ENCODE data around the gene ARL10. TPM values are rescaled to one million over a fixed set of nuclear protein-coding genes. Genes with fewer than 3 reads are reported as not detected.

ARL10 gene
- total RNA-seq, 2 donors from 2014 or later, result 10.2 to 11.4 TPM

DNA sequence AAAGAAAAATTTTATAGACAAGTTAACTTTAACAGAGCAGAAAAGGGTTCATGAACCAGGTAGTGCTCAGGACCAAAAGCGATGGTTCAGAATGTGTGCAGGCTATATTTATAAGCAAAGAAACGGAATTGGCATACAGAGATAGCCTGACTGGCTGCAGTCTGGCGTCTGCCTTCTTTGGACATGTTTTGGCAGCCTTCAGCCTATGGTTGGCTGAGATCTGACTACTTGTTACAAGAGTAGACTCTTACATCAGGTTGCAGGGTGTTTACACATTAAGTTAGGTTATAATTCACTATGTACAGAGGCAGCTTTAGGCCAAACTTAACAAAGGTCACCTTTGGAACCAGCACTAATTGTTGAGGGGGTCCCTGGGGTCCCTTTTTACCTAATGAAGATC lies 16.1 kb downstream of the ARL10 start:
- no peak overlapping the region for H3K9ac ChIP-seq (ENCODE audit: extremely low read depth, low read length, poor library complexity, severe bottlenecking)
- no peak overlapping the region for H3K27ac ChIP-seq (ENCODE audit: low read depth, low read length)
- H3K27ac Mint-ChIP-seq, result no peak overlapping the region
- H3K36me3 Mint-ChIP-seq (ENCODE audit: low read depth), result peaks cover 52% of the 10 kb centered on the region
- H3K4me3 Mint-ChIP-seq, result no peak overlapping the region
- no peaks in the 10 kb centered on the region for H3K9me3 Mint-ChIP-seq
- no peaks in the 10 kb centered on the region for H3K27me3 Mint-ChIP-seq (ENCODE audit: insufficient read depth)
- peaks cover 48% of the 10 kb centered on the region for H3K36me3 ChIP-seq (ENCODE audit: control insufficient read depth, insufficient read depth, low read length)
- no peaks in the 10 kb centered on the region for H3K4me1 ChIP-seq (ENCODE audit: control insufficient read depth, insufficient read depth, low read length)
- DNase-seq, result no peak
- H3K4me1 Mint-ChIP-seq, result no peaks in the 10 kb centered on the region
- no peaks in the 10 kb centered on the region for H3K27me3 ChIP-seq (ENCODE audit: control insufficient read depth, insufficient read depth, low read length, poor library complexity, severe bottlenecking)
- 89% methylated on average over 3 of the region's 3 CpGs for WGBS, 2 experiments (ENCODE audit: insufficient coverage in 1 of 2, insufficient read length in 1 of 2)
- H3K4me3 ChIP-seq (ENCODE audit: low read length), result no peak overlapping the region
- TF ChIP-seq, protein P1, sequence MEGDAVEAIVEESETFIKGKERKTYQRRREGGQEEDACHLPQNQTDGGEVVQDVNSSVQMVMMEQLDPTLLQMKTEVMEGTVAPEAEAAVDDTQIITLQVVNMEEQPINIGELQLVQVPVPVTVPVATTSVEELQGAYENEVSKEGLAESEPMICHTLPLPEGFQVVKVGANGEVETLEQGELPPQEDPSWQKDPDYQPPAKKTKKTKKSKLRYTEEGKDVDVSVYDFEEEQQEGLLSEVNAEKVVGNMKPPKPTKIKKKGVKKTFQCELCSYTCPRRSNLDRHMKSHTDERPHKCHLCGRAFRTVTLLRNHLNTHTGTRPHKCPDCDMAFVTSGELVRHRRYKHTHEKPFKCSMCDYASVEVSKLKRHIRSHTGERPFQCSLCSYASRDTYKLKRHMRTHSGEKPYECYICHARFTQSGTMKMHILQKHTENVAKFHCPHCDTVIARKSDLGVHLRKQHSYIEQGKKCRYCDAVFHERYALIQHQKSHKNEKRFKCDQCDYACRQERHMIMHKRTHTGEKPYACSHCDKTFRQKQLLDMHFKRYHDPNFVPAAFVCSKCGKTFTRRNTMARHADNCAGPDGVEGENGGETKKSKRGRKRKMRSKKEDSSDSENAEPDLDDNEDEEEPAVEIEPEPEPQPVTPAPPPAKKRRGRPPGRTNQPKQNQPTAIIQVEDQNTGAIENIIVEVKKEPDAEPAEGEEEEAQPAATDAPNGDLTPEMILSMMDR (conservative IDR thresholded peaks at IDR 0.05), result no peak
- no peaks in the 10 kb centered on the region for H3K9me3 ChIP-seq (ENCODE audit: control insufficient read depth, low read length)

DNA sequence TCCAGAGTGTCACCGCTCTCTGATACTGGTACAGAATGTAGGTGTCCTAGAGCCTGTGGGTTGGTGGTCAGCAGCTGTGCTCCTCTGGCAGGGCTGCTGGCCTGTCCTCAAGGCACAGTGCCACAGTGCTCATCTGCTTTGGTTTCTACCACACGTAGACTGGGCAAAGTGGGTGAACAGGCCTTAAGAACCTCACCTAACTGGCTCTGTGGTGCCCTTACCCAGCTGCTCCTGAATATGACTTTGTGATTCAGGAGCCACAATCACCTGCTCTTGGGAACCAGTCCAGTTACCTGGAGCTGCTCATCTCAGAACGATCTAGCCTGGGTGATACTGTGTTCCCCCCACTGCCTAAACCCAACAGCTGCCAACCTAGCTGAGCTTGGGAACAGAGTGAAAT lies 16.7 kb downstream of the ARL10 start:
- Histone ChIP-seq H3K36me3 (ENCODE audit: control insufficient read depth, insufficient read depth, low read length) (peaks cover 52% of the 10 kb centered on the region), H3K9me3 (ENCODE audit: control insufficient read depth, low read length) (no peaks in the 10 kb centered on the region), H3K4me1 (ENCODE audit: control insufficient read depth, insufficient read depth, low read length) (no peaks in the 10 kb centered on the region), H3K4me3 (ENCODE audit: low read length) (no peak overlapping the region), H3K27me3 (ENCODE audit: control insufficient read depth, insufficient read depth, low read length, poor library complexity, severe bottlenecking) (no peaks in the 10 kb centered on the region), H3K27ac (ENCODE audit: low read depth, low read length) (no peak overlapping the region), H3K9ac (ENCODE audit: extremely low read depth, low read length, poor library complexity, severe bottlenecking) (no peak overlapping the region)
- TF ChIP-seq, protein P1 (conservative IDR thresholded peaks at IDR 0.05), result no peak
- DNase-seq, result no peak
- H3K27ac Mint-ChIP-seq, result no peak overlapping the region
- H3K4me1 Mint-ChIP-seq, result no peaks in the 10 kb centered on the region
- H3K4me3 Mint-ChIP-seq, result no peak overlapping the region
- WGBS, 2 experiments (ENCODE audit: insufficient coverage in 1 of 2, insufficient read length in 1 of 2), result 95 to 100% methylated on average over 1 to 3 of the region's 3 CpGs
- no peaks in the 10 kb centered on the region for H3K27me3 Mint-ChIP-seq (ENCODE audit: insufficient read depth)
- H3K9me3 Mint-ChIP-seq, result no peaks in the 10 kb centered on the region
- peaks cover 52% of the 10 kb centered on the region for H3K36me3 Mint-ChIP-seq (ENCODE audit: low read depth)

DNA sequence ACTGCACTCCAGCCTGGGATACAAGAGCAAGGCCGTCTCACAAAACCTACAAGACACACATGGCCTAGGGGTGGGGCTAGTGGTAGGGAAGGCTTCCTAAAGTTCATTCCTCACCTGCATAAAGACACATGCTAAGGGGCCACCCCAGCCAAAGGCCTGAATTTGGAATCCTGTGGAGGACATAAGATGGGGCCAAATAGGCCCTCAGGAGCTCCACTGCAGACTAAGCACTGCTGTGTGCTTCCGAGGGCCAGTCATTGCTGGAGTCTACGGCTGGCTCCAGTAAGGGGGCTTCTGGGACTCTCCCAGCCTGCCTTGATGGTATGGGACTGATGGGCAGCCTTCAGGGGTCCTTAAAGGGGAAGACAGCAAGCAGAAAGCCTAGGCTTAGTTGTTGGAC lies 17.4 kb downstream of the ARL10 start:
- WGBS, 2 experiments (ENCODE audit: insufficient coverage in 1 of 2, insufficient read length in 1 of 2), result 92 to 100% methylated on average over 2 to 3 of the region's 3 CpGs
- Histone ChIP-seq H3K36me3 (ENCODE audit: control insufficient read depth, insufficient read depth, low read length) (peaks cover 52% of the 10 kb centered on the region), H3K27me3 (ENCODE audit: control insufficient read depth, insufficient read depth, low read length, poor library complexity, severe bottlenecking) (no peaks in the 10 kb centered on the region), H3K9ac (ENCODE audit: extremely low read depth, low read length, poor library complexity, severe bottlenecking) (no peak overlapping the region), H3K4me3 (ENCODE audit: low read length) (no peak overlapping the region), H3K9me3 (ENCODE audit: control insufficient read depth, low read length) (no peaks in the 10 kb centered on the region), H3K27ac (ENCODE audit: low read depth, low read length) (no peak overlapping the region), H3K4me1 (ENCODE audit: control insufficient read depth, insufficient read depth, low read length) (peaks cover 6% of the 10 kb centered on the region)
- H3K27ac Mint-ChIP-seq, result no peak overlapping the region
- peaks cover 7% of the 10 kb centered on the region for H3K4me1 Mint-ChIP-seq
- DNase-seq, result no peak
- H3K36me3 Mint-ChIP-seq (ENCODE audit: low read depth), result peaks cover 52% of the 10 kb centered on the region
- H3K4me3 Mint-ChIP-seq, result no peak overlapping the region
- H3K9me3 Mint-ChIP-seq, result no peaks in the 10 kb centered on the region
- H3K27me3 Mint-ChIP-seq (ENCODE audit: insufficient read depth), result no peaks in the 10 kb centered on the region
- TF ChIP-seq, protein P1 (conservative IDR thresholded peaks at IDR 0.05), result no peak
